ENCODE measurements around the gene SMIM28.
"Not testable (repeated sequence)": the region's sequence is repeated elsewhere in the genome, so short reads cannot be mapped to it uniquely, and the experiment has no call there.

Gene SMIM28

GRCh38 chr6:138410048-138410735 is 32.5 kb downstream of the SMIM28 start:
- DNase-seq, result no peak

GRCh38 chr6:138410972-138411880 is 33.5 kb downstream of the SMIM28 start:
- DNase-seq, result no peak

GRCh38 chr6:138415125-138415524 is 37.4 kb downstream of the SMIM28 start:
- DNase-seq, result no peak

GRCh38 chr6:138416206-138416605 is 38.5 kb downstream of the SMIM28 start:
- DNase-seq, result no peak

GRCh38 chr6:138417493-138418117 is 39.9 kb downstream of the SMIM28 start:
- DNase-seq, result no peak

- DNase-seq, result no peak
These were observed 40.5 kb downstream of the SMIM28 start for GRCh38 chr6:138418118-138418742.

GRCh38 chr6:138419766-138420165 is 42.1 kb downstream of the SMIM28 start:
- DNase-seq, result no peak

GRCh38 chr6:138420356-138420755 is 42.7 kb downstream of the SMIM28 start:
- no peak for DNase-seq

- DNase-seq, result no peak
These were observed 43.4 kb downstream of the SMIM28 start for GRCh38 chr6:138421089-138421488.

GRCh38 chr6:138421608-138422007 is 43.9 kb downstream of the SMIM28 start:
- DNase-seq, result no peak

GRCh38 chr6:138422861-138423260 is 45.2 kb downstream of the SMIM28 start:
- DNase-seq, result no peak

GRCh38 chr6:138424004-138424904 is 46.5 kb downstream of the SMIM28 start:
- no peak for DNase-seq

GRCh38 chr6:138425256-138425655 is 47.6 kb downstream of the SMIM28 start:
- not testable (repeated sequence) for DNase-seq

GRCh38 chr6:138426500-138427123 is 48.9 kb downstream of the SMIM28 start:
- DNase-seq, result no peak

- no peak for DNase-seq
These were observed 50.0 kb downstream of the SMIM28 start for GRCh38 chr6:138427701-138428100.

- DNase-seq, result no peak
These were observed 51.4 kb downstream of the SMIM28 start for GRCh38 chr6:138428944-138429598.

- no peak for DNase-seq
These were observed 52.1 kb downstream of the SMIM28 start for GRCh38 chr6:138429761-138430160.

GRCh38 chr6:138430361-138431145 is 52.8 kb downstream of the SMIM28 start:
- no peak for DNase-seq

- no peak for DNase-seq
These were observed 53.8 kb downstream of the SMIM28 start for GRCh38 chr6:138431256-138432062.

- no peak for DNase-seq
These were observed 54.3 kb downstream of the SMIM28 start for GRCh38 chr6:138432063-138432356.

All from activated T-cell treated with anti-CD3 and anti-CD28 coated beads, Interleukin-2, amount 50 U/mL, for 48 hours (primary cell).